Measurements from ENCODE around the gene APOD. TPM values are rescaled to one million over a fixed set of nuclear protein-coding genes. Genes with fewer than 3 reads are reported as not detected.

Gene APOD
- total and polyA plus RNA-seq, 2 of the 4 experiments (the other 2 are of a cell fraction): 0.36 TPM; not detected in 1

GRCh38 chr3:195548987-195549386, 34.8 kb downstream of the APOD start:
- no peak overlapping the region for H2BK20ac ChIP-seq (ENCODE audit: low read depth, low read length)
- no peak for DNase-seq
- POLR2A ChIA-PET (ENCODE audit: unreplicated experiment): no interaction called here
- H3K23ac ChIP-seq (ENCODE audit: low read depth, low read length): no peak overlapping the region
- H2BK5ac ChIP-seq (ENCODE audit: low read depth, low read length, poor library complexity, severe bottlenecking): no peak overlapping the region
- BruUV-seq (replicated peaks): no TSS peak
- no peak overlapping the region for H3K4me3 ChIP-seq (ENCODE audit: insufficient read depth, low read depth, low read length)
- no peak for TF ChIP-seq CTCF (conservative IDR thresholded peaks at IDR 0.05; ENCODE audit: low read depth, low read length)
- no peak for TF ChIP-seq BHLHE40 (IDR thresholded peaks at IDR 0.05; ENCODE audit: low read depth, low read length)
- TF ChIP-seq MAZ (IDR thresholded peaks at IDR 0.05; ENCODE audit: borderline replicate concordance, low read depth, low read length): no peak
- TF ChIP-seq POLR2A (IDR thresholded peaks at IDR 0.05; ENCODE audit: low read depth, low read length): no peak
- TF ChIP-seq RFX5 (IDR thresholded peaks at IDR 0.05; ENCODE audit: low read depth, low read length): no peak
- no peaks in the 10 kb centered on the region for H3K9me3 ChIP-seq (ENCODE audit: control insufficient read depth, insufficient read depth, low read length)
- H3K9ac ChIP-seq (ENCODE audit: low read depth, low read length): no peak overlapping the region
- no peak overlapping the region for H2AFZ ChIP-seq (replicated peaks; ENCODE audit: low read length, poor library complexity)
- H2AK5ac ChIP-seq (ENCODE audit: low read depth, low read length): no peak overlapping the region
- dilution Hi-C loops (cut with HindIII; ENCODE audit: low sequenced_read_pairs, unreplicated experiment): no loop called here
- H3K56ac ChIP-seq (ENCODE audit: extremely low read depth, insufficient read depth, low read length): no peak overlapping the region
- CTCF ChIA-PET: no interaction called here
- H3K14ac ChIP-seq (replicated peaks; ENCODE audit: low read depth, low read length): no peak overlapping the region
- no peak overlapping the region for H2BK15ac ChIP-seq (ENCODE audit: low read depth, low read length)
- in situ Hi-C loops (cut with MboI; ENCODE audit: low sequenced_read_pairs): no loop called here
- H3K36me3 ChIP-seq (ENCODE audit: control insufficient read depth, insufficient read depth, low read length): no peaks in the 10 kb centered on the region
- no peaks in the 10 kb centered on the region for H3K79me1 ChIP-seq (ENCODE audit: low read depth in 1 of 2, low read length in 2 of 2)
- intact Hi-C loops (cut with micrococcal nuclease): no loop called here
- H4K5ac ChIP-seq (ENCODE audit: low read depth, low read length): no peak overlapping the region
- H3K9me1 ChIP-seq (ENCODE audit: insufficient read depth, low read length): no peaks in the 10 kb centered on the region
- ATAC-seq (ENCODE audit: low read depth): no peak
- no CpG with 5 or more reads among the region's 2 CpGs for WGBS, 2 experiments (ENCODE audit: extremely low coverage in 2 of 2, insufficient read length in 1 of 2)
- H4K8ac ChIP-seq (ENCODE audit: low read depth in 2 of 2, low read length in 2 of 2): no peak overlapping the region
- H4K20me1 ChIP-seq (ENCODE audit: insufficient read depth, low read length): no peaks in the 10 kb centered on the region
- H3K4ac ChIP-seq (ENCODE audit: low read depth, low read length): no peak overlapping the region
- no peak overlapping the region for H3K4me2 ChIP-seq (ENCODE audit: low read depth, low read length)
- no peak overlapping the region for H2BK120ac ChIP-seq (ENCODE audit: low read depth, low read length)
- H3K18ac ChIP-seq (ENCODE audit: low read depth, low read length): no peak overlapping the region
- no peak overlapping the region for H2AK9ac ChIP-seq (replicated peaks; ENCODE audit: low read depth, low read length, poor library complexity)
- no peak overlapping the region for H4K91ac ChIP-seq (ENCODE audit: insufficient read depth, low read depth, low read length)
- peaks cover 2% of the 10 kb centered on the region; the same call in 1 of the 2 replicates for H3K4me1 ChIP-seq (ENCODE audit: control insufficient read depth, insufficient read depth, low read length)
- no peak overlapping the region for H3K27ac ChIP-seq (ENCODE audit: insufficient read depth, low read length)
- peaks cover 16% of the 10 kb centered on the region for H3K27me3 ChIP-seq (ENCODE audit: control insufficient read depth, insufficient read depth, low read length)

All from IMR-90 (cell line).